SHP77 (cell line): Measurements from ENCODE around the gene EDIL3.
"Not testable (repeated sequence)": the region's sequence is repeated elsewhere in the genome, so short reads cannot be mapped to it uniquely, and the experiment has no call there.

Experiments used
- DNase-seq, 2 experiments: peaks; one replicate each; lab custom pipeline; 2025; lab: John Stamatoyannopoulos, UW

The EDIL3 gene

GRCh38 chr5:84059672-84060071 is 325.0 kb downstream of the EDIL3 start:
- no peak for DNase-seq

- DNase-seq: no peak
These were observed 326.1 kb downstream of the EDIL3 start for GRCh38 chr5:84058561-84058960.

- DNase-seq: no peak
These were observed 327.5 kb downstream of the EDIL3 start for GRCh38 chr5:84057211-84057610.

- DNase-seq: no peak
These were observed 338.7 kb downstream of the EDIL3 start for GRCh38 chr5:84045964-84046363.

GRCh38 chr5:84036842-84037241 is 347.8 kb downstream of the EDIL3 start:
- DNase-seq: no peak

GRCh38 chr5:84032324-84032723 is 352.4 kb downstream of the EDIL3 start:
- DNase-seq: no peak

- no peak for DNase-seq
These were observed 356.6 kb downstream of the EDIL3 start for GRCh38 chr5:84028093-84028492.

GRCh38 chr5:84018521-84018920 is 366.2 kb downstream of the EDIL3 start:
- not testable (repeated sequence) for DNase-seq

GRCh38 chr5:84017523-84018172 is 367.0 kb downstream of the EDIL3 start:
- DNase-seq: no peak

- DNase-seq: no peak
These were observed 368.6 kb downstream of the EDIL3 start for GRCh38 chr5:84016085-84016484.

GRCh38 chr5:84014966-84015365 is 369.7 kb downstream of the EDIL3 start:
- DNase-seq: no peak

- DNase-seq: no peak
These were observed 390.9 kb downstream of the EDIL3 start for GRCh38 chr5:83993803-83994202.

- DNase-seq: no peak
These were observed 393.0 kb downstream of the EDIL3 start for GRCh38 chr5:83991566-83992224.

GRCh38 chr5:83988293-83988685 is 396.4 kb downstream of the EDIL3 start:
- no peak for DNase-seq

- DNase-seq: no peak
These were observed 397.0 kb downstream of the EDIL3 start for GRCh38 chr5:83987513-83988292.

GRCh38 chr5:83983852-83984251 is 400.8 kb downstream of the EDIL3 start:
- no peak for DNase-seq

- DNase-seq: peak in 1 of 2 experiments; percentile 18
These were observed 410.5 kb downstream of the EDIL3 start for GRCh38 chr5:83973925-83974815.

GRCh38 chr5:83972909-83973308 is 411.8 kb downstream of the EDIL3 start:
- no peak for DNase-seq

GRCh38 chr5:83972236-83972635 is 412.4 kb downstream of the EDIL3 start:
- DNase-seq: no peak

GRCh38 chr5:83967417-83967816 is 417.3 kb downstream of the EDIL3 start:
- no peak for DNase-seq

- no peak for DNase-seq
These were observed 419.2 kb downstream of the EDIL3 start for GRCh38 chr5:83965441-83965840.

GRCh38 chr5:83964271-83964670 is 420.4 kb downstream of the EDIL3 start:
- DNase-seq: no peak
